IMR-90 (cell line): ENCODE data around the gene PBOV1. TPM values are rescaled to one million over a fixed set of nuclear protein-coding genes. Genes with fewer than 3 reads are reported as not detected.

Source experiments
- ATAC-seq: fragments of 200-7000 bp; cut with Tn5 transposase; 2 replicates; pipeline ENCODE4 v1.9.1; 2020; ENCODE audit warnings: low read depth, mild to moderate bottlenecking, moderate library complexity
- BruUV-seq: library from RNA; stranded (reverse); fragments of 400-500 nt; replicated peaks from 2 replicates; lab custom pipeline; 2021; lab: Mats Ljungman, UMichigan
- CTCF ChIA-PET: fragments of 300-600 bp; formaldehyde crosslinking; extraction: SDS; loops from one replicate; lab custom pipeline; 2021; ENCODE audit warnings: antibody characterized with exemption; lab: Yijun Ruan, JAX
- POLR2A ChIA-PET: fragments of 300-600 bp; sonication (Branson Sonifier 250); formaldehyde crosslinking; loops from one replicate; lab custom pipeline; 2022; ENCODE audit warnings: antibody characterized with exemption; ENCODE audit not compliant: unreplicated experiment; lab: Charles Lee
- DNase-seq: peaks from one replicate; pipeline ENCODE4 v3.0.0; 2013
- H2AFZ ChIP-seq: replicated peaks from 2 replicates; pipeline ENCODE3; 2013; ENCODE audit warnings: low read length, mild to moderate bottlenecking; ENCODE audit not compliant: poor library complexity
- H2AK5ac ChIP-seq: 2 replicates; pipeline ENCODE4 v1.6.1; 2013; ENCODE audit warnings: low read depth, low read length, inconsistent platforms
- H2AK9ac ChIP-seq: replicated peaks from 2 replicates; pipeline ENCODE3; 2013; ENCODE audit warnings: mild to moderate bottlenecking, low read depth, low read length, moderate library complexity; ENCODE audit not compliant: poor library complexity
- H2BK120ac ChIP-seq: 2 replicates; pipeline ENCODE4 v1.6.1; 2013; ENCODE audit warnings: low read depth, low read length, inconsistent platforms
- H2BK15ac ChIP-seq: 3 replicates; pipeline ENCODE4 v1.6.1; 2013; ENCODE audit warnings: low read depth, low read length, inconsistent platforms
- H2BK20ac ChIP-seq: 2 replicates; pipeline ENCODE4 v1.6.1; 2013; ENCODE audit warnings: low read depth, mild to moderate bottlenecking, inconsistent platforms, low read length, moderate library complexity
- H2BK5ac ChIP-seq: 2 replicates; pipeline ENCODE4 v1.6.1; 2013; ENCODE audit warnings: mild to moderate bottlenecking, low read depth, low read length, inconsistent platforms; ENCODE audit not compliant: poor library complexity, severe bottlenecking
- H3K14ac ChIP-seq: replicated peaks from 2 replicates; pipeline ENCODE4 v1.6.1; 2013; ENCODE audit warnings: low read depth, low read length, inconsistent platforms
- H3K18ac ChIP-seq: 2 replicates; pipeline ENCODE4 v1.6.1; 2013; ENCODE audit warnings: low read depth, low read length, control low read depth
- H3K23ac ChIP-seq: 2 replicates; pipeline ENCODE4 v1.6.1; 2013; ENCODE audit warnings: low read depth, low read length, inconsistent platforms
- H3K27ac ChIP-seq: 2 replicates; pipeline ENCODE4 v1.5.1; 2013; ENCODE audit warnings: mild to moderate bottlenecking, control low read depth, low read length; ENCODE audit not compliant: insufficient read depth
- H3K27me3 ChIP-seq: 2 replicates; pipeline ENCODE4 v1.6.1; 2013; ENCODE audit warnings: low read length; ENCODE audit not compliant: control insufficient read depth, insufficient read depth
- H3K36me3 ChIP-seq: 2 replicates; pipeline ENCODE4 v1.6.1; 2013; ENCODE audit warnings: low read length, mixed read lengths; ENCODE audit not compliant: control insufficient read depth, insufficient read depth
- H3K4ac ChIP-seq: 2 replicates; pipeline ENCODE4 v1.6.1; 2013; ENCODE audit warnings: low read depth, low read length, inconsistent platforms
- H3K4me1 ChIP-seq: 2 replicates; pipeline ENCODE4 v1.6.1; 2013; ENCODE audit warnings: low read length, mixed read lengths; ENCODE audit not compliant: control insufficient read depth, insufficient read depth
- H3K4me2 ChIP-seq: 2 replicates; pipeline ENCODE4 v1.6.1; 2013; ENCODE audit warnings: low read depth, mild to moderate bottlenecking, control low read depth, low read length, moderate library complexity
- H3K4me3 ChIP-seq: 2 replicates; pipeline ENCODE4 v1.5.1; 2013; ENCODE audit warnings: low read depth, mild to moderate bottlenecking, control low read depth, low read length, moderate library complexity; ENCODE audit not compliant: insufficient read depth
- H3K56ac ChIP-seq: 2 replicates; pipeline ENCODE4 v1.6.1; 2013; ENCODE audit warnings: low read length, inconsistent platforms; ENCODE audit not compliant: insufficient read depth; ENCODE audit errors: extremely low read depth
- H3K79me1 ChIP-seq, 2 experiments: 2 replicates each; pipeline ENCODE4 v1.6.1; 2013; ENCODE audit warnings: low read length in 2 of 2, inconsistent platforms in 1 of 2, low read depth in 1 of 2
- H3K9ac ChIP-seq: 2 replicates; pipeline ENCODE4 v1.6.1; 2013; ENCODE audit warnings: low read depth, low read length, control low read depth
- H3K9me1 ChIP-seq: 2 replicates; pipeline ENCODE4 v1.6.1; 2013; ENCODE audit warnings: low read length, inconsistent platforms; ENCODE audit not compliant: insufficient read depth
- H3K9me3 ChIP-seq: 2 replicates; pipeline ENCODE4 v1.6.1; 2013; ENCODE audit warnings: low read length; ENCODE audit not compliant: control insufficient read depth, insufficient read depth
- H4K20me1 ChIP-seq: 2 replicates; pipeline ENCODE4 v1.6.1; 2013; ENCODE audit warnings: low read length, inconsistent platforms; ENCODE audit not compliant: insufficient read depth
- H4K5ac ChIP-seq: 2 replicates; pipeline ENCODE4 v1.6.1; 2013; ENCODE audit warnings: mild to moderate bottlenecking, low read depth, low read length, control low read depth
- H4K8ac ChIP-seq, 2 experiments: 2 replicates each; pipeline ENCODE4 v1.6.1; 2013; ENCODE audit warnings: low read depth in 2 of 2, low read length in 2 of 2, control low read depth in 1 of 2, inconsistent platforms in 1 of 2
- H4K91ac ChIP-seq: 2 replicates; pipeline ENCODE4 v1.6.1; 2013; ENCODE audit warnings: low read depth, low read length, inconsistent platforms; ENCODE audit not compliant: insufficient read depth
- BHLHE40 ChIP-seq: fragments of 150-350 bp; IDR thresholded peaks from 2 replicates; pipeline ENCODE4 v1.6.1; 2016; ENCODE audit warnings: mild to moderate bottlenecking, low read depth, low read length
- CEBPB ChIP-seq: IDR thresholded peaks from 2 replicates; pipeline ENCODE4 v1.6.1; 2012; ENCODE audit warnings: low read depth, low read length, improper control_type of control experiment
- CHD1 ChIP-seq: IDR thresholded peaks from 2 replicates; pipeline ENCODE4 v1.6.1; 2012; ENCODE audit warnings: low read depth, low read length, improper control_type of control experiment
- FOS ChIP-seq: fragments of 150-350 bp; IDR thresholded peaks from 2 replicates; pipeline ENCODE4 v1.6.1; 2016; ENCODE audit warnings: low read depth, low read length
- MAZ ChIP-seq: IDR thresholded peaks from 2 replicates; pipeline ENCODE4 v1.6.1; 2012; ENCODE audit warnings: low read depth, mild to moderate bottlenecking, low read length, improper control_type of control experiment, moderate library complexity, borderline replicate concordance
- MXI1 ChIP-seq: IDR thresholded peaks from 2 replicates; pipeline ENCODE4 v1.6.1; 2012; ENCODE audit warnings: low read depth, mild to moderate bottlenecking, low read length, moderate library complexity, borderline replicate concordance
- POLR2A ChIP-seq: IDR thresholded peaks from 2 replicates; pipeline ENCODE4 v1.6.1; 2012; ENCODE audit warnings: mild to moderate bottlenecking, low read depth, low read length
- RCOR1 ChIP-seq: IDR thresholded peaks from 2 replicates; pipeline ENCODE4 v1.6.1; 2012; ENCODE audit warnings: mild to moderate bottlenecking, low read length, improper control_type of control experiment; ENCODE audit not compliant: insufficient replicate concordance
- SMC3 ChIP-seq: fragments of 150-350 bp; IDR thresholded peaks from 2 replicates; pipeline ENCODE4 v1.6.1; 2016; ENCODE audit warnings: low read depth, mild to moderate bottlenecking, antibody characterized with exemption, low read length, moderate library complexity
- USF2 ChIP-seq: fragments of 150-350 bp; IDR thresholded peaks from 2 replicates; pipeline ENCODE4 v1.6.1; 2017; ENCODE audit warnings: mild to moderate bottlenecking, antibody characterized with exemption, low read length, low read depth
- WGBS, 2 experiments: methylation state at CpG; one replicate each; pipeline versions ENCODE4 v1.1.5 to v1.1.7; 2013; ENCODE audit warnings: missing lambda C conversion rate in 2 of 2; ENCODE audit not compliant: insufficient read length in 1 of 2; ENCODE audit errors: extremely low coverage in 2 of 2; 5-methylcytosine and 5-hydroxymethylcytosine counted together
- dilution Hi-C: fragments of 300-500 bp; cut with HindIII; formaldehyde crosslinking; loops from one replicate; pipeline ENCODE4 v1.14.3; 2018; ENCODE audit warnings: low sequenced_read_pairs; ENCODE audit not compliant: unreplicated experiment
- in situ Hi-C: fragments of 300-500 bp; cut with MboI; formaldehyde crosslinking; loops from 3 replicates; pipeline ENCODE4 v1.14.3; 2019; ENCODE audit warnings: low sequenced_read_pairs, inconsistent platforms, mixed read lengths
- intact Hi-C: fragments of 100-400 bp; cut with micrococcal nuclease; formaldehyde crosslinking; loops from 2 replicates; pipeline ENCODE4 v1.10.0; 2022
- polyA plus RNA-seq, 3 experiments: library from polyadenylated mRNA; depleted of rRNA; stranded (reverse); fragments of >200 nt; gene quantifications; 2 replicates each; pipeline ENCODE4 v1.2.3, GENCODE V29; 2012; ENCODE audit warnings: low replicate concordance in 1 of 3
- total RNA-seq: library from RNA; depleted of rRNA; stranded (reverse); fragments of >200 nt; gene quantifications from 2 replicates; pipeline ENCODE4 v1.2.3, GENCODE V29; 2012
- TF ChIP-seq, protein P1 (sequence below): conservative IDR thresholded peaks from 2 replicates; pipeline ENCODE4 v1.5.1; 2012; ENCODE audit warnings: mild to moderate bottlenecking, low read depth, low read length, improper control_type of control experiment
- TF ChIP-seq, protein P2 (sequence below): fragments of 150-350 bp; IDR thresholded peaks from 2 replicates; pipeline ENCODE4 v1.6.1; 2016; ENCODE audit warnings: low read depth, mild to moderate bottlenecking, low read length, moderate library complexity, borderline replicate concordance

Gene PBOV1
- total and polyA plus RNA-seq, 2 of the 4 experiments (the other 2 are of a cell fraction), result not detected

- Histone ChIP-seq H3K27me3 (peaks cover 5% of the 10 kb centered on the region), H4K20me1 (no peaks in the 10 kb centered on the region), H3K56ac (no peak overlapping the region), H2AFZ (no peak overlapping the region), H3K23ac (no peak overlapping the region), H2AK5ac (no peak overlapping the region), H3K4ac (no peak overlapping the region), H4K91ac (no peak overlapping the region), H4K8ac (no peak overlapping the region), H2AK9ac (no peak overlapping the region), H2BK15ac (no peak overlapping the region), H3K9me3 (no peaks in the 10 kb centered on the region), H4K5ac (no peak overlapping the region), H3K79me1 (no peaks in the 10 kb centered on the region), H3K9me1 (no peaks in the 10 kb centered on the region), H2BK5ac (no peak overlapping the region), H3K9ac (no peak overlapping the region), H2BK120ac (no peak overlapping the region), H3K4me1 (no peaks in the 10 kb centered on the region), H2BK20ac (no peak overlapping the region), H3K4me2 (no peak overlapping the region), H3K36me3 (no peaks in the 10 kb centered on the region), H3K27ac (no peak overlapping the region), H3K14ac (no peak overlapping the region), H3K4me3 (no peak overlapping the region), H3K18ac (no peak overlapping the region)
- ChIA-PET POLR2A (no interaction called here), CTCF (interaction anchor here (1.5 kb wide), 1 partner anchor 9 kb away, joined by 3 read pairs; no protein-coding TSS in a partner anchor)
- dilution Hi-C loops, result no loop called here
- intact Hi-C loops, result loop anchor here (5.0 kb wide), 1 partner anchor 100 kb away; no protein-coding TSS in a partner anchor
- DNase-seq (no peak), ATAC-seq (no peak)
- in situ Hi-C loops, result no loop called here
- no peak for TF ChIP-seq MXI1
- no peak for TF ChIP-seq RCOR1
- TF ChIP-seq, protein P1, sequence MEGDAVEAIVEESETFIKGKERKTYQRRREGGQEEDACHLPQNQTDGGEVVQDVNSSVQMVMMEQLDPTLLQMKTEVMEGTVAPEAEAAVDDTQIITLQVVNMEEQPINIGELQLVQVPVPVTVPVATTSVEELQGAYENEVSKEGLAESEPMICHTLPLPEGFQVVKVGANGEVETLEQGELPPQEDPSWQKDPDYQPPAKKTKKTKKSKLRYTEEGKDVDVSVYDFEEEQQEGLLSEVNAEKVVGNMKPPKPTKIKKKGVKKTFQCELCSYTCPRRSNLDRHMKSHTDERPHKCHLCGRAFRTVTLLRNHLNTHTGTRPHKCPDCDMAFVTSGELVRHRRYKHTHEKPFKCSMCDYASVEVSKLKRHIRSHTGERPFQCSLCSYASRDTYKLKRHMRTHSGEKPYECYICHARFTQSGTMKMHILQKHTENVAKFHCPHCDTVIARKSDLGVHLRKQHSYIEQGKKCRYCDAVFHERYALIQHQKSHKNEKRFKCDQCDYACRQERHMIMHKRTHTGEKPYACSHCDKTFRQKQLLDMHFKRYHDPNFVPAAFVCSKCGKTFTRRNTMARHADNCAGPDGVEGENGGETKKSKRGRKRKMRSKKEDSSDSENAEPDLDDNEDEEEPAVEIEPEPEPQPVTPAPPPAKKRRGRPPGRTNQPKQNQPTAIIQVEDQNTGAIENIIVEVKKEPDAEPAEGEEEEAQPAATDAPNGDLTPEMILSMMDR, result no peak
- TF ChIP-seq POLR2A, result no peak
- no peak for TF ChIP-seq USF2
- TF ChIP-seq, protein P2, sequence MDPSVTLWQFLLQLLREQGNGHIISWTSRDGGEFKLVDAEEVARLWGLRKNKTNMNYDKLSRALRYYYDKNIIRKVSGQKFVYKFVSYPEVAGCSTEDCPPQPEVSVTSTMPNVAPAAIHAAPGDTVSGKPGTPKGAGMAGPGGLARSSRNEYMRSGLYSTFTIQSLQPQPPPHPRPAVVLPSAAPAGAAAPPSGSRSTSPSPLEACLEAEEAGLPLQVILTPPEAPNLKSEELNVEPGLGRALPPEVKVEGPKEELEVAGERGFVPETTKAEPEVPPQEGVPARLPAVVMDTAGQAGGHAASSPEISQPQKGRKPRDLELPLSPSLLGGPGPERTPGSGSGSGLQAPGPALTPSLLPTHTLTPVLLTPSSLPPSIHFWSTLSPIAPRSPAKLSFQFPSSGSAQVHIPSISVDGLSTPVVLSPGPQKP, result no peak
- TF ChIP-seq FOS, result no peak
- TF ChIP-seq SMC3, result no peak
- TF ChIP-seq BHLHE40, result no peak
- TF ChIP-seq CHD1, result no peak
- no peak for TF ChIP-seq MAZ
- no peak for TF ChIP-seq CEBPB
- WGBS, 2 experiments, result no CpG with 5 or more reads among the region's 6 CpGs
- BruUV-seq, result no TSS peak
Observed at GRCh38 chr6:138241934-138242333, 23.6 kb upstream of the PBOV1 start.
